ENCODE results near the gene SPTBN1.

DNA sequence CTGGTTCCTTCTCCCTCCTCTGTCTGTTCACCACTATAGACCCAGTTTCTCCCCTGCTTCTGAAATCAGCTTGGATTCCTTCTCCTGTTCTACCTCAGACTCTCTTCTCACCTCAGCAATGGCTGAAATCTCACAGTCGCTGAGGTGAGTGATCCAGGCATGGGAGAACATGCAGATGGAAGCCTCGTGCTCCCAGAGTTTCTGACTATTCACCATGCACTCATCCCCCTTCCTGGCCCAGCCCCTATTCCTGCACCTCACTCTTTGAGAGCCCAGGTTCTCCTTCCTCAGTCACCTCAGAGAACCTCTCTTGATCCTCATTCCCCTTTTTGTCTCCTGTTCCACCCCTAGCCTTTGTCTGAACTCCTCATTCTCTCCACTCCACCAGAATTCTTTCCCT is 78.5 kb downstream of the SPTBN1 start:
- TF ChIP-seq, protein P1, sequence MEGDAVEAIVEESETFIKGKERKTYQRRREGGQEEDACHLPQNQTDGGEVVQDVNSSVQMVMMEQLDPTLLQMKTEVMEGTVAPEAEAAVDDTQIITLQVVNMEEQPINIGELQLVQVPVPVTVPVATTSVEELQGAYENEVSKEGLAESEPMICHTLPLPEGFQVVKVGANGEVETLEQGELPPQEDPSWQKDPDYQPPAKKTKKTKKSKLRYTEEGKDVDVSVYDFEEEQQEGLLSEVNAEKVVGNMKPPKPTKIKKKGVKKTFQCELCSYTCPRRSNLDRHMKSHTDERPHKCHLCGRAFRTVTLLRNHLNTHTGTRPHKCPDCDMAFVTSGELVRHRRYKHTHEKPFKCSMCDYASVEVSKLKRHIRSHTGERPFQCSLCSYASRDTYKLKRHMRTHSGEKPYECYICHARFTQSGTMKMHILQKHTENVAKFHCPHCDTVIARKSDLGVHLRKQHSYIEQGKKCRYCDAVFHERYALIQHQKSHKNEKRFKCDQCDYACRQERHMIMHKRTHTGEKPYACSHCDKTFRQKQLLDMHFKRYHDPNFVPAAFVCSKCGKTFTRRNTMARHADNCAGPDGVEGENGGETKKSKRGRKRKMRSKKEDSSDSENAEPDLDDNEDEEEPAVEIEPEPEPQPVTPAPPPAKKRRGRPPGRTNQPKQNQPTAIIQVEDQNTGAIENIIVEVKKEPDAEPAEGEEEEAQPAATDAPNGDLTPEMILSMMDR (IDR thresholded peaks at IDR 0.05) = no peak
- no peak for TF ChIP-seq POLR2A (IDR thresholded peaks at IDR 0.05)

All from uterus (tissue), 2 donors.